RWPE1 (cell line): Measurements from ENCODE around the gene RXFP3.
"Not testable (repeated sequence)": the region's sequence is repeated elsewhere in the genome, so short reads cannot be mapped to it uniquely, and the experiment has no call there.

Experiments
- CTCF ChIA-PET: fragments of 350-600 bp; sonication (Branson Sonifier 250); formaldehyde crosslinking; extraction: SDS; loops from one replicate; lab custom pipeline; 2021; lab: Yijun Ruan, JAX
- POLR2A ChIA-PET: fragments of 400-600 bp; formaldehyde crosslinking; extraction: SDS; loops from one replicate; lab custom pipeline; 2020; ENCODE audit warnings: antibody characterized with exemption; ENCODE audit not compliant: low non-redundant PET; lab: Yijun Ruan, JAX
- DNase-seq: peaks from one replicate; pipeline ENCODE4 v3.0.0; 2012; ENCODE audit warnings: low spot score
- H3K27ac ChIP-seq: fragments of 450-650 bp; 2 replicates; pipeline ENCODE4 v1.5.1; 2017
- CTCF ChIP-seq: fragments of 450-650 bp; conservative IDR thresholded peaks from 2 replicates; pipeline ENCODE4 v1.5.1; 2017; ENCODE audit warnings: low read depth, mild to moderate bottlenecking

RXFP3 gene

GRCh38 chr5:33938881-33939280 is 2.7 kb downstream of the RXFP3 start:
- DNase-seq = no peak
- ChIA-PET POLR2A (no interaction called here), CTCF (no interaction called here)
- TF ChIP-seq CTCF = no peak
- no peak overlapping the region for H3K27ac ChIP-seq

GRCh38 chr5:33939556-33940262 is 3.5 kb downstream of the RXFP3 start:
- POLR2A ChIA-PET = no interaction called here
- CTCF ChIA-PET = interaction anchor here (0.9 kb wide), 1 partner anchor 504 kb away, joined by 3 read pairs; no protein-coding TSS in a partner anchor
- TF ChIP-seq CTCF = no peak
- H3K27ac ChIP-seq = no peak overlapping the region
- no peak for DNase-seq

GRCh38 chr5:33941090-33941489 is 4.9 kb downstream of the RXFP3 start:
- TF ChIP-seq CTCF = no peak
- DNase-seq = no peak
- POLR2A ChIA-PET = no interaction called here
- no peak overlapping the region for H3K27ac ChIP-seq
- CTCF ChIA-PET = no interaction called here

- CTCF ChIA-PET = interaction anchor here (0.7 kb wide), 1 partner anchor 78 kb away, joined by 4 read pairs; no protein-coding TSS in a partner anchor
- no peak overlapping the region for H3K27ac ChIP-seq
- no peak for DNase-seq
- no peak for TF ChIP-seq CTCF
- POLR2A ChIA-PET = no interaction called here
Observed at GRCh38 chr5:33944543-33945132, 8.5 kb downstream of the RXFP3 start.

GRCh38 chr5:33952175-33952574 is 16.0 kb downstream of the RXFP3 start:
- H3K27ac ChIP-seq, CTCF ChIA-PET, POLR2A ChIA-PET, DNase-seq: not testable (repeated sequence)

- no peak for TF ChIP-seq CTCF
- DNase-seq = no peak
- no peak overlapping the region for H3K27ac ChIP-seq
- ChIA-PET CTCF (no interaction called here), POLR2A (no interaction called here)
Observed at GRCh38 chr5:33957577-33958150, 21.5 kb downstream of the RXFP3 start.

GRCh38 chr5:33958176-33958575 is 22.0 kb downstream of the RXFP3 start:
- H3K27ac ChIP-seq = no peak overlapping the region
- POLR2A ChIA-PET = no interaction called here
- CTCF ChIA-PET = no interaction called here
- no peak for TF ChIP-seq CTCF
- no peak for DNase-seq
